Measurements from ENCODE around the gene GYS1. TPM values are rescaled to one million over a fixed set of nuclear protein-coding genes. Genes with fewer than 3 reads are reported as not detected.

The GYS1 gene
- total RNA-seq, 1 experiment from 2014 or later = 20.2 TPM

DNA sequence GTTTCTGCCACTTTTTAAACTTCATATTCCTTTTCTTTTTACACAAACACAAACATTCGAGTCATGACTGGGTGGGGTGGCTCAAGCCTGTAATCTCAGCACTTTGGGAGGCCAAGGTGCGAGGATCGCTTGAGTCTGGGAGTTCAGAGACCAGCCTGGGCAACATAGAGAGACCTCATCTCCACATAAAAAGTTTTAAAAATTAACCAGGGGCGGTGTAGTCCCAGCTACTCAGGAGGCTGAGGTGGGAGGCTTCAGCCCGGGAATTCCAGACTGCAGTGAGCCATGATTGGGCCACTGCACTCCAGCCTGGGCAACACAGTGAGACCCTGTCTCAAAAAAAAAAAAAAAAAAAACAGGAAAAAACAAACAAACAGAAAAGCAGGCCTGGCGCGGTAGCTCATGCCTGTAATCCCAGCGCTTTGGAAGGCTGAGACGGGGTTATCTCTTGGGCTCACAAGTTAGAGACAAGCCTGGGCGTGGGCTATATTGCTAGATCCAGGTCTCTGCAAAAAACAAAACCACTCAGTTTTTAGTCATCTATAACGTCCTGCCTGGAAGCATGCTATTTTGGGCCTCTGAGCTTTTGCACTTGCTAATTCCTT, 39.0 kb downstream of the GYS1 start:
- Histone ChIP-seq H3K4me1 (ENCODE audit: control insufficient read depth, insufficient read depth, low read length) (peaks cover 4% of the 10 kb centered on the region; the same call in 1 of the 2 replicates), H3K27ac (ENCODE audit: low read length) (peak overlapping the region; percentile 80), H3K9me3 (ENCODE audit: control insufficient read depth, insufficient read depth, low read depth, low read length) (no peaks in the 10 kb centered on the region), H3K4me3 (ENCODE audit: low read depth in 2 of 2, low read length in 2 of 2) (peak overlapping the region; percentile 52 to 87), H3K36me3 (ENCODE audit: control insufficient read depth, insufficient read depth, low read length) (no peaks in the 10 kb centered on the region), H3K27me3 (ENCODE audit: control insufficient read depth, insufficient read depth, low read length) (no peaks in the 10 kb centered on the region)
- ChIA-PET CTCF (no interaction called here), POLR2A (no interaction called here)
- no TSS peak for BruUV-seq (replicated peaks)
- ATAC-seq (no peak; the same call in 1 of the 2 replicates), DNase-seq (ENCODE audit: low read depth, low spot score) (no peak)
- intact Hi-C loops (cut with micrococcal nuclease; ENCODE audit: unreplicated experiment) (no loop called here), in situ Hi-C loops (cut with HindIII; ENCODE audit: low pct_unique_long_range_greater_than_20kb, low sequenced_read_pairs) (no loop called here)
- TF ChIP-seq, protein P1, sequence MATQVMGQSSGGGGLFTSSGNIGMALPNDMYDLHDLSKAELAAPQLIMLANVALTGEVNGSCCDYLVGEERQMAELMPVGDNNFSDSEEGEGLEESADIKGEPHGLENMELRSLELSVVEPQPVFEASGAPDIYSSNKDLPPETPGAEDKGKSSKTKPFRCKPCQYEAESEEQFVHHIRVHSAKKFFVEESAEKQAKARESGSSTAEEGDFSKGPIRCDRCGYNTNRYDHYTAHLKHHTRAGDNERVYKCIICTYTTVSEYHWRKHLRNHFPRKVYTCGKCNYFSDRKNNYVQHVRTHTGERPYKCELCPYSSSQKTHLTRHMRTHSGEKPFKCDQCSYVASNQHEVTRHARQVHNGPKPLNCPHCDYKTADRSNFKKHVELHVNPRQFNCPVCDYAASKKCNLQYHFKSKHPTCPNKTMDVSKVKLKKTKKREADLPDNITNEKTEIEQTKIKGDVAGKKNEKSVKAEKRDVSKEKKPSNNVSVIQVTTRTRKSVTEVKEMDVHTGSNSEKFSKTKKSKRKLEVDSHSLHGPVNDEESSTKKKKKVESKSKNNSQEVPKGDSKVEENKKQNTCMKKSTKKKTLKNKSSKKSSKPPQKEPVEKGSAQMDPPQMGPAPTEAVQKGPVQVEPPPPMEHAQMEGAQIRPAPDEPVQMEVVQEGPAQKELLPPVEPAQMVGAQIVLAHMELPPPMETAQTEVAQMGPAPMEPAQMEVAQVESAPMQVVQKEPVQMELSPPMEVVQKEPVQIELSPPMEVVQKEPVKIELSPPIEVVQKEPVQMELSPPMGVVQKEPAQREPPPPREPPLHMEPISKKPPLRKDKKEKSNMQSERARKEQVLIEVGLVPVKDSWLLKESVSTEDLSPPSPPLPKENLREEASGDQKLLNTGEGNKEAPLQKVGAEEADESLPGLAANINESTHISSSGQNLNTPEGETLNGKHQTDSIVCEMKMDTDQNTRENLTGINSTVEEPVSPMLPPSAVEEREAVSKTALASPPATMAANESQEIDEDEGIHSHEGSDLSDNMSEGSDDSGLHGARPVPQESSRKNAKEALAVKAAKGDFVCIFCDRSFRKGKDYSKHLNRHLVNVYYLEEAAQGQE (IDR thresholded peaks at IDR 0.05; ENCODE audit: insufficient read depth in 1 of 2, low read depth in 2 of 2, low read length in 1 of 2) = no peak
- TF ChIP-seq SIN3A (IDR thresholded peaks at IDR 0.05; ENCODE audit: borderline replicate concordance, insufficient read depth, low read depth, low read length) (no peak), POLR2AphosphoS5 (IDR thresholded peaks at IDR 0.05; ENCODE audit: low read depth, low read length) (no peak), TCF7L2 (IDR thresholded peaks at IDR 0.05; ENCODE audit: low read depth, low read length) (no peak)
- TF ChIP-seq, protein P2, sequence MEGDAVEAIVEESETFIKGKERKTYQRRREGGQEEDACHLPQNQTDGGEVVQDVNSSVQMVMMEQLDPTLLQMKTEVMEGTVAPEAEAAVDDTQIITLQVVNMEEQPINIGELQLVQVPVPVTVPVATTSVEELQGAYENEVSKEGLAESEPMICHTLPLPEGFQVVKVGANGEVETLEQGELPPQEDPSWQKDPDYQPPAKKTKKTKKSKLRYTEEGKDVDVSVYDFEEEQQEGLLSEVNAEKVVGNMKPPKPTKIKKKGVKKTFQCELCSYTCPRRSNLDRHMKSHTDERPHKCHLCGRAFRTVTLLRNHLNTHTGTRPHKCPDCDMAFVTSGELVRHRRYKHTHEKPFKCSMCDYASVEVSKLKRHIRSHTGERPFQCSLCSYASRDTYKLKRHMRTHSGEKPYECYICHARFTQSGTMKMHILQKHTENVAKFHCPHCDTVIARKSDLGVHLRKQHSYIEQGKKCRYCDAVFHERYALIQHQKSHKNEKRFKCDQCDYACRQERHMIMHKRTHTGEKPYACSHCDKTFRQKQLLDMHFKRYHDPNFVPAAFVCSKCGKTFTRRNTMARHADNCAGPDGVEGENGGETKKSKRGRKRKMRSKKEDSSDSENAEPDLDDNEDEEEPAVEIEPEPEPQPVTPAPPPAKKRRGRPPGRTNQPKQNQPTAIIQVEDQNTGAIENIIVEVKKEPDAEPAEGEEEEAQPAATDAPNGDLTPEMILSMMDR (IDR thresholded peaks at IDR 0.05) = no peak

DNA sequence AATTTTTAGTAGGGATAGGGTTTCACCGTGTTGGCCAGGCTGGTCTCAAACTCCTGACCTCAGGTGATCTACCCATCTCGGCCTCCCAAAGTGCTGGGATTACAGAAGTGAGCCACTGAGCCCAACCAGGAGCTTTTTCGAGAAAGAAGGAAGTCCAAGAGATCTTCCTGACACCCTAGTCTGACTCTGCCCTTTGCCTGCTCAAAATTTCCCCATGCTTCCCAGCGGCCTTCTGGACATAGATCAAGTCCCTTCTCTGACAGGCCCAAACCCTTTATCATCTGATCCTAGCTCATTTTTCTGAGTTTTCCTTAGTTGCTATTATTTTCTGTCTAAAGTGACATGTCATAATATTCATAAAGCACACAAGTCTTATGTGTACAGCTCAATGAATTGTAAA, 40.0 kb downstream of the GYS1 start:
- Histone ChIP-seq H3K27me3 (ENCODE audit: control insufficient read depth, insufficient read depth, low read length) (no peaks in the 10 kb centered on the region), H3K9me3 (ENCODE audit: control insufficient read depth, insufficient read depth, low read depth, low read length) (no peaks in the 10 kb centered on the region), H3K27ac (ENCODE audit: low read length) (no peak overlapping the region), H3K4me3 (ENCODE audit: low read depth in 2 of 2, low read length in 2 of 2) (no peak overlapping the region), H3K4me1 (ENCODE audit: control insufficient read depth, insufficient read depth, low read length) (peaks cover 4% of the 10 kb centered on the region; the same call in 1 of the 2 replicates), H3K36me3 (ENCODE audit: control insufficient read depth, insufficient read depth, low read length) (no peaks in the 10 kb centered on the region)
- CTCF ChIA-PET = no interaction called here
- BruUV-seq (replicated peaks) = no TSS peak
- ATAC-seq (no peak), DNase-seq (ENCODE audit: low read depth, low spot score) (no peak)
- in situ Hi-C loops (cut with HindIII; ENCODE audit: low pct_unique_long_range_greater_than_20kb, low sequenced_read_pairs) (no loop called here), intact Hi-C loops (cut with micrococcal nuclease; ENCODE audit: unreplicated experiment) (no loop called here)
- TF ChIP-seq, protein P2 (IDR thresholded peaks at IDR 0.05) = no peak
- TF ChIP-seq TCF7L2 (IDR thresholded peaks at IDR 0.05; ENCODE audit: low read depth, low read length) (no peak), SIN3A (IDR thresholded peaks at IDR 0.05; ENCODE audit: borderline replicate concordance, insufficient read depth, low read depth, low read length) (no peak), POLR2AphosphoS5 (IDR thresholded peaks at IDR 0.05; ENCODE audit: low read depth, low read length) (no peak)
- TF ChIP-seq, protein P1 (IDR thresholded peaks at IDR 0.05; ENCODE audit: insufficient read depth in 1 of 2, low read depth in 2 of 2, low read length in 1 of 2) = no peak
- POLR2A ChIA-PET = interaction anchor here (0.7 kb wide), 1 partner anchor 14 kb away, joined by 20 read pairs; no protein-coding TSS in a partner anchor

All from Panc1 (cell line).